Lung (tissue), 12 donors: ENCODE data around the gene STRIP2. TPM values are rescaled to one million over a fixed set of nuclear protein-coding genes. Genes with fewer than 3 reads are reported as not detected.

Source experiments
- ATAC-seq: fragments of 200-7000 bp; cut with Tn5 transposase; one replicate; pipeline ENCODE4 v1.9.1; 2020; ENCODE audit warnings: moderate number of reproducible peaks; ENCODE audit not compliant: insufficient read depth, low FRiP score
- DNase-seq, 3 donors: peaks; one replicate each; pipeline ENCODE4 v3.0.0-alpha.2; 2013 to 2017
- H3K27ac ChIP-seq, 2 donors: one replicate each; pipeline ENCODE4 v1.5.1; 2013; ENCODE audit warnings: mild to moderate bottlenecking in 2 of 2, moderate library complexity in 2 of 2, control low read depth in 1 of 2, inconsistent platforms in 1 of 2, low read depth in 1 of 2, low read length in 1 of 2
- H3K27me3 ChIP-seq, 3 donors: one replicate each; pipeline ENCODE4 v1.5.1; 2013; ENCODE audit warnings: low read length in 2 of 3; ENCODE audit not compliant: control insufficient read depth in 3 of 3, insufficient read depth in 3 of 3
- H3K36me3 ChIP-seq, 4 donors: one replicate each; pipeline ENCODE4 v1.5.1; 2013; ENCODE audit warnings: low read length in 4 of 4, mild to moderate bottlenecking in 1 of 4, moderate library complexity in 1 of 4; ENCODE audit not compliant: control insufficient read depth in 4 of 4, insufficient read depth in 4 of 4
- H3K4me1 ChIP-seq, 5 donors: one replicate each; pipeline ENCODE4 v1.5.1; 2013; ENCODE audit warnings: low read length in 5 of 5, mild to moderate bottlenecking in 2 of 5, moderate library complexity in 1 of 5; ENCODE audit not compliant: control insufficient read depth in 5 of 5, insufficient read depth in 5 of 5
- H3K4me3 ChIP-seq: one replicate; pipeline ENCODE4 v1.5.1; 2013; ENCODE audit warnings: mild to moderate bottlenecking, control low read depth, moderate library complexity
- H3K9ac ChIP-seq, 2 donors: one replicate each; pipeline ENCODE4 v1.5.1; 2013; ENCODE audit warnings: low read length in 2 of 2, control low read depth in 1 of 2; ENCODE audit not compliant: insufficient read depth in 1 of 2
- H3K9me3 ChIP-seq, 4 donors: one replicate each; pipeline ENCODE4 v1.5.1; 2013; ENCODE audit warnings: low read length in 3 of 4, mild to moderate bottlenecking in 1 of 4, moderate library complexity in 1 of 4; ENCODE audit not compliant: control insufficient read depth in 4 of 4, insufficient read depth in 3 of 4
- WGBS, 2 donors: extraction: QIAGEN DNeasy Blood & Tissue Kit; methylation state at CpG; one replicate each; pipeline ENCODE4 v1.1.7; 2013; 5-methylcytosine and 5-hydroxymethylcytosine counted together
- polyA plus RNA-seq, 2 donors: library from polyadenylated mRNA; stranded (reverse); fragments of 200-250 nt; gene quantifications; one replicate each; pipeline ENCODE4 v1.2.1, GENCODE V29; 2013
- total RNA-seq, 2 donors: library from RNA; depleted of rRNA in 1 of 2; stranded (reverse); fragments of >200 nt in 1 of 2; gene quantifications; one replicate each; pipeline ENCODE4 v1.2.1, GENCODE V29; 2014 to 2021
- TF ChIP-seq, protein P1 (sequence below): IDR thresholded peaks from 2 replicates; pipeline ENCODE4 v1.5.1; 2012; ENCODE audit warnings: mild to moderate bottlenecking; ENCODE audit errors: control extremely low read depth, extremely low read depth
- donor health status: control.
- donor health status: control.
- donor health status: Bipolar disorder and iron deficiency.
- donor health status: healthy.
- donor health status: DM: yes; HTN: yes; CAD: no.

STRIP2 gene
- total and polyA plus RNA-seq, 4 donors, result 1.1 to 2.1 (median 1.7) TPM

DNA sequence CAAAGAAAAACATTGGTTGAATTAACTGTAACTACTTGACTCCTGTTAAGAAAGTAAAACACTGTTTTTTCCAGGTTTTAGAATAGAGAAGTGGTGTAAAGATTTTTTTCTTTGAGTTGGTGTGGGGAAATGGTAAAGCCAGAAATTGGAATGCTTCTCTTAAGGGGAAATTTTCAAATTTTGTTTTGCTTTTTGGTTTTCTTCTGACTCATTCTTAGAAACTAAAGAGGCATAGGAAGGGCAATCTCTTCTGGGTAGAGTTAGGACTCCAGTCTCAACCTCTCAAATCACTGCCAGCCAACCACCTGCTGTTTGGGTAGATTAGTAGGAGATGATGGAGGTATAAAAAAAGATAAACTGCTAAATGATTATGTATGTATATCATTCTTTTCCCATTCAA lies 47.7 kb upstream of the STRIP2 start:
- no peaks in the 10 kb centered on the region for H3K9me3 ChIP-seq
- no peaks in the 10 kb centered on the region for H3K4me1 ChIP-seq
- no peak overlapping the region for H3K27ac ChIP-seq
- H3K27me3 ChIP-seq, result no peaks in the 10 kb centered on the region
- TF ChIP-seq, protein P1, sequence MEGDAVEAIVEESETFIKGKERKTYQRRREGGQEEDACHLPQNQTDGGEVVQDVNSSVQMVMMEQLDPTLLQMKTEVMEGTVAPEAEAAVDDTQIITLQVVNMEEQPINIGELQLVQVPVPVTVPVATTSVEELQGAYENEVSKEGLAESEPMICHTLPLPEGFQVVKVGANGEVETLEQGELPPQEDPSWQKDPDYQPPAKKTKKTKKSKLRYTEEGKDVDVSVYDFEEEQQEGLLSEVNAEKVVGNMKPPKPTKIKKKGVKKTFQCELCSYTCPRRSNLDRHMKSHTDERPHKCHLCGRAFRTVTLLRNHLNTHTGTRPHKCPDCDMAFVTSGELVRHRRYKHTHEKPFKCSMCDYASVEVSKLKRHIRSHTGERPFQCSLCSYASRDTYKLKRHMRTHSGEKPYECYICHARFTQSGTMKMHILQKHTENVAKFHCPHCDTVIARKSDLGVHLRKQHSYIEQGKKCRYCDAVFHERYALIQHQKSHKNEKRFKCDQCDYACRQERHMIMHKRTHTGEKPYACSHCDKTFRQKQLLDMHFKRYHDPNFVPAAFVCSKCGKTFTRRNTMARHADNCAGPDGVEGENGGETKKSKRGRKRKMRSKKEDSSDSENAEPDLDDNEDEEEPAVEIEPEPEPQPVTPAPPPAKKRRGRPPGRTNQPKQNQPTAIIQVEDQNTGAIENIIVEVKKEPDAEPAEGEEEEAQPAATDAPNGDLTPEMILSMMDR, result no peak
- H3K4me3 ChIP-seq, result no peak overlapping the region
- no peak for DNase-seq
- no peak for ATAC-seq
- peaks cover 0 to 4% (median 2%) of the 10 kb centered on the region in 4 donors for H3K36me3 ChIP-seq
- no peak overlapping the region for H3K9ac ChIP-seq

DNA sequence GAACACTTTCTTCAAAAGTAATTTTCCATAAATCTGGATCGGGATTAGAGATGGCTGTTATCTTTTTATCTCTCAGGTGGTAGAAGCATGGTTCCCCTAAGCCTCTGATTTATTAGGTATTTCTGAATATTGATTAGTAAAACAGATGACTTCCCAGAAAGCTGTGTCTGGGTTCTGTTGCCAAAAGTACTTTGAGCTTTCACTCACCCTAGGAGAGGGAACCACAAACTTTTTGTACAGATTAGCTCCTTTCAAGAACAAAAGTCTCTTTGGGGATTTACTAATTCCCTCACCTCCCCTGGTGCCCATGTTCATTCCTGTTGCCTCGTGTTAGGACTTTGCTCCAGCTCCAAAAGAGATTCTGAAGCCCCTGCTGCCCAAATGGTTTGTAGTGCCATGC lies 46.7 kb upstream of the STRIP2 start:
- Histone ChIP-seq H3K4me1 (no peaks in the 10 kb centered on the region), H3K36me3 (peaks cover 0 to 3% (median 1%) of the 10 kb centered on the region in 4 donors), H3K9ac (no peak overlapping the region), H3K4me3 (no peak overlapping the region), H3K9me3 (no peaks in the 10 kb centered on the region), H3K27ac (no peak overlapping the region), H3K27me3 (no peaks in the 10 kb centered on the region)
- ATAC-seq, result no peak
- 88 to 94% methylated on average over 2 of the region's 2 CpGs for WGBS, 2 donors
- TF ChIP-seq, protein P1, result no peak
- DNase-seq, result no peak

DNA sequence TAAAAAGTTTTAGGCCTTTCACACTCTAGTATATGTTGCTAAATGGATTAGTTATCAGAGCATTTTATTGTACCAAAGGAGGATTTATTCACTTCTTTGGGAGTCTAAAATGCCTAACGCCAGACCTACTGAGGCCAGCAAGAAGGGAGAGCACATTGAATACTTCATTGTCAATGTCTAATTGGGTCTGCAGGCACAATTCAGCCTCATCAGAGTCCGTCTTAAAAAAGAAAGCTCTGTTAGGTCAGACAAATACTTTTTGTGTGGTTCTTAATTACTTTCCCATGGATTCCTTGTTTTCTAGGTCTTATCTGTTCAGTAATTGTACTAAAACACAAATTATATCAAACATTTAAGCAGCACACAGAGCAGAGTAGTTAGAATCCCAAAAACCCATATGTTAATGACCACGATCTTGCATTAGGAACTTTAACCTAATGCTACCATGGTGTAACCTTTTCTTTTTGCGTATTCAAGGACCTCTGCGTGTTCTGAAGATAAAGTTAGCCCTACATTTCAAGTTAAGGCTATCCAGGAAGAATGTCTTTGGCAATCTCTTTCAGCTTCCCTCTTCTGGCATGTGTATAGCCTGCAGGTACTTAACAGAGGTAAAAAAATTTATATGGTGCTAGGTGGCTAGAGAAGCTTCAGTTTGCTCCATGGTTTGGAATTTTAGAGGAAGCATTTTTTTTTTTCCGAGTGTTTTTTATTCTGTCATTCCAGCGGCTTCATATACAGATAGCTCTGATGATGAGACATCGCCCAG lies 45.7 kb upstream of the STRIP2 start:
- no peak for ATAC-seq

More for the DNA sequence above, 45.7 kb upstream of the STRIP2 start:
- H3K27ac ChIP-seq, result no peak overlapping the region
- no peak for DNase-seq
- WGBS, 2 donors, result 87 to 88% methylated on average over 8 of the region's 8 CpGs
- H3K4me3 ChIP-seq, result no peak overlapping the region
- H3K36me3 ChIP-seq, result peaks cover 0 to 3% (median 1%) of the 10 kb centered on the region in 4 donors
- H3K27me3 ChIP-seq, result no peaks in the 10 kb centered on the region
- H3K9ac ChIP-seq, result no peak overlapping the region
- H3K9me3 ChIP-seq, result no peaks in the 10 kb centered on the region
- TF ChIP-seq, protein P1, result no peak
- H3K4me1 ChIP-seq, result no peaks in the 10 kb centered on the region
